Measurements from ENCODE around the gene ZBTB7C. TPM values are rescaled to one million over a fixed set of nuclear protein-coding genes. Genes with fewer than 3 reads are reported as not detected.

Gene ZBTB7C
- total and polyA plus RNA-seq, 10 of the 15 experiments (the other 5 are each of a cell fraction or from before 2014, with no cell fraction given): under 0.01 to 0.08 (median 0.01) TPM; not detected in 7

DNA sequence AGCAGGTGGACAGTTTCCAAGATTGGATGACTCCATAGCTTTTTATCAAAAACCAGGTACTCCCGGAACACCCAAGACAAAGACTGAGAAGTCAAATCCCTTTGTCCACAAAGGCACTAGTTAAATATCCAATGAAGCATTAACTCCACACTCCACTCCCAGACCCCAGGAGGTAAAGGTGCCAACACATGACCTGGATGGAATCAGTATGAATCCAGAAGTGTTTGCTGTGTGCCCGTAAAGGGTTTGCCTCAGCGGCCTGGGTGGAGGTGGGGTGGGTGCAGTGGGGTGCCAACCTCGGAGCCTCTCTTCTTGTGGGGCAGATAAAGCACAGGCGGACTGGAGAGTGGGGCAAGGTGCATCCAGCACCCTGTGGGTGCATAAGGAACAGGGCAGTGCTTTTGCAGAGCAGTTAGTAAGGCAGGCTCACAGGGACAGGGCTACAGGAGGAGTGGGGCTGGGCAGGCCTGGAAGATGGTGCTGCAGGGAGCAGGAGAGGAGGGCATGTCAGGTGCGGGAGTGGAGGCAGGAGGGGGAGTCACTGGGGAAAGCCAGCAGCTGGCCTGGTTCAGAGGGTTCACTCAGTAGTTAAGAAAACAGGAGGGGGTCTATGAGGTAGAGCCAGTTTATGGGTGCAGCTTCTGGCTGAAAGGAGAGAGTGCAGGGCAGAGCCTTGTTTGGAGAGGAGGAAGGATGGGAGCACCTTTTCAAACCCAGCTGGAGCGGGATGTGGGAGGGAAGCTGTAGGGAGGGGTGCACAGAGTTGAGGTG is 270.3 kb downstream of the ZBTB7C start:
- Histone ChIP-seq H3K9ac (ENCODE audit: control insufficient read depth, insufficient read depth, low read length) (no peak overlapping the region), H3K9me3 (replicated peaks; ENCODE audit: control insufficient read depth, insufficient read depth, low read length) (no peaks in the 10 kb centered on the region), H3K36me3 (ENCODE audit: control insufficient read depth in 2 of 2, insufficient read depth in 2 of 2, low read length in 1 of 2) (no peaks in the 10 kb centered on the region), H4K20me1 (ENCODE audit: control insufficient read depth, insufficient read depth) (no peaks in the 10 kb centered on the region), H3K27me3 (replicated peaks in 1 of 2; ENCODE audit: control insufficient read depth in 2 of 2, insufficient read depth in 2 of 2, low read length in 1 of 2) (peaks cover 10 to 13% of the 10 kb centered on the region in 2 experiments), H3K4me2 (ENCODE audit: control insufficient read depth, insufficient read depth) (no peak overlapping the region), H3K79me2 (ENCODE audit: control insufficient read depth, insufficient read depth, low read length) (no peaks in the 10 kb centered on the region), H3K4me3 (no peak overlapping the region), H3K27ac (ENCODE audit: control insufficient read depth, insufficient read depth) (no peak overlapping the region), H3K4me1 (ENCODE audit: control insufficient read depth, insufficient read depth, low read length) (no peaks in the 10 kb centered on the region), H2AFZ (ENCODE audit: control insufficient read depth, low read depth, low read length) (no peak overlapping the region)
- ChIA-PET SMC1A (ENCODE audit: uncharacterized antibody, unreplicated experiment) (no interaction called here), CTCF (no interaction called here), RAD21 (ENCODE audit: unreplicated experiment) (no interaction called here), POLR2A (no interaction called here)
- no peak for ATAC-seq
- no TSS peak for BruUV-seq (replicated peaks)
- in situ Hi-C loops (cut with MboI) (no loop called here), intact Hi-C loops (cut with micrococcal nuclease; ENCODE audit: unreplicated experiment) (no loop called here)
- TF ChIP-seq SMAD1 (IDR thresholded peaks at IDR 0.05; ENCODE audit: low read depth, partially characterized antibody): no peak
- no peak for TF ChIP-seq GATAD2B (conservative IDR thresholded peaks at IDR 0.05; ENCODE audit: low read depth)
- TF ChIP-seq NR2C1 (IDR thresholded peaks at IDR 0.05): no peak
- TF ChIP-seq RUNX3 (IDR thresholded peaks at IDR 0.05; ENCODE audit: low read length): no peak
- TF ChIP-seq, protein P1, sequence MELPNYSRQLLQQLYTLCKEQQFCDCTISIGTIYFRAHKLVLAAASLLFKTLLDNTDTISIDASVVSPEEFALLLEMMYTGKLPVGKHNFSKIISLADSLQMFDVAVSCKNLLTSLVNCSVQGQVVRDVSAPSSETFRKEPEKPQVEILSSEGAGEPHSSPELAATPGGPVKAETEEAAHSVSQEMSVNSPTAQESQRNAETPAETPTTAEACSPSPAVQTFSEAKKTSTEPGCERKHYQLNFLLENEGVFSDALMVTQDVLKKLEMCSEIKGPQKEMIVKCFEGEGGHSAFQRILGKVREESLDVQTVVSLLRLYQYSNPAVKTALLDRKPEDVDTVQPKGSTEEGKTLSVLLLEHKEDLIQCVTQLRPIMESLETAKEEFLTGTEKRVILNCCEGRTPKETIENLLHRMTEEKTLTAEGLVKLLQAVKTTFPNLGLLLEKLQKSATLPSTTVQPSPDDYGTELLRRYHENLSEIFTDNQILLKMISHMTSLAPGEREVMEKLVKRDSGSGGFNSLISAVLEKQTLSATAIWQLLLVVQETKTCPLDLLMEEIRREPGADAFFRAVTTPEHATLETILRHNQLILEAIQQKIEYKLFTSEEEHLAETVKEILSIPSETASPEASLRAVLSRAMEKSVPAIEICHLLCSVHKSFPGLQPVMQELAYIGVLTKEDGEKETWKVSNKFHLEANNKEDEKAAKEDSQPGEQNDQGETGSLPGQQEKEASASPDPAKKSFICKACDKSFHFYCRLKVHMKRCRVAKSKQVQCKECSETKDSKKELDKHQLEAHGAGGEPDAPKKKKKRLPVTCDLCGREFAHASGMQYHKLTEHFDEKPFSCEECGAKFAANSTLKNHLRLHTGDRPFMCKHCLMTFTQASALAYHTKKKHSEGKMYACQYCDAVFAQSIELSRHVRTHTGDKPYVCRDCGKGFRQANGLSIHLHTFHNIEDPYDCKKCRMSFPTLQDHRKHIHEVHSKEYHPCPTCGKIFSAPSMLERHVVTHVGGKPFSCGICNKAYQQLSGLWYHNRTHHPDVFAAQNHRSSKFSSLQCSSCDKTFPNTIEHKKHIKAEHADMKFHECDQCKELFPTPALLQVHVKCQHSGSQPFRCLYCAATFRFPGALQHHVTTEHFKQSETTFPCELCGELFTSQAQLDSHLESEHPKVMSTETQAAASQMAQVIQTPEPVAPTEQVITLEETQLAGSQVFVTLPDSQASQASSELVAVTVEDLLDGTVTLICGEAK (IDR thresholded peaks at IDR 0.05; ENCODE audit: borderline replicate concordance): no peak
- TF ChIP-seq MEF2A (IDR thresholded peaks at IDR 0.05; ENCODE audit: insufficient read depth, low read depth, low read length): no peak
- no peak for TF ChIP-seq NR2C2 (IDR thresholded peaks at IDR 0.05; ENCODE audit: borderline replicate concordance, control insufficient read depth, insufficient read length, low read depth)
- no peak for TF ChIP-seq ESRRA (IDR thresholded peaks at IDR 0.05; ENCODE audit: low read length)
- TF ChIP-seq IKZF2 (IDR thresholded peaks at IDR 0.05): no peak
- no peak for TF ChIP-seq PAX8 (IDR thresholded peaks at IDR 0.05)
- TF ChIP-seq BCL11A (IDR thresholded peaks at IDR 0.05; ENCODE audit: low read depth, low read length): no peak
- no peak for TF ChIP-seq BMI1 (IDR thresholded peaks at IDR 0.05; ENCODE audit: borderline replicate concordance)
- TF ChIP-seq, protein P2, sequence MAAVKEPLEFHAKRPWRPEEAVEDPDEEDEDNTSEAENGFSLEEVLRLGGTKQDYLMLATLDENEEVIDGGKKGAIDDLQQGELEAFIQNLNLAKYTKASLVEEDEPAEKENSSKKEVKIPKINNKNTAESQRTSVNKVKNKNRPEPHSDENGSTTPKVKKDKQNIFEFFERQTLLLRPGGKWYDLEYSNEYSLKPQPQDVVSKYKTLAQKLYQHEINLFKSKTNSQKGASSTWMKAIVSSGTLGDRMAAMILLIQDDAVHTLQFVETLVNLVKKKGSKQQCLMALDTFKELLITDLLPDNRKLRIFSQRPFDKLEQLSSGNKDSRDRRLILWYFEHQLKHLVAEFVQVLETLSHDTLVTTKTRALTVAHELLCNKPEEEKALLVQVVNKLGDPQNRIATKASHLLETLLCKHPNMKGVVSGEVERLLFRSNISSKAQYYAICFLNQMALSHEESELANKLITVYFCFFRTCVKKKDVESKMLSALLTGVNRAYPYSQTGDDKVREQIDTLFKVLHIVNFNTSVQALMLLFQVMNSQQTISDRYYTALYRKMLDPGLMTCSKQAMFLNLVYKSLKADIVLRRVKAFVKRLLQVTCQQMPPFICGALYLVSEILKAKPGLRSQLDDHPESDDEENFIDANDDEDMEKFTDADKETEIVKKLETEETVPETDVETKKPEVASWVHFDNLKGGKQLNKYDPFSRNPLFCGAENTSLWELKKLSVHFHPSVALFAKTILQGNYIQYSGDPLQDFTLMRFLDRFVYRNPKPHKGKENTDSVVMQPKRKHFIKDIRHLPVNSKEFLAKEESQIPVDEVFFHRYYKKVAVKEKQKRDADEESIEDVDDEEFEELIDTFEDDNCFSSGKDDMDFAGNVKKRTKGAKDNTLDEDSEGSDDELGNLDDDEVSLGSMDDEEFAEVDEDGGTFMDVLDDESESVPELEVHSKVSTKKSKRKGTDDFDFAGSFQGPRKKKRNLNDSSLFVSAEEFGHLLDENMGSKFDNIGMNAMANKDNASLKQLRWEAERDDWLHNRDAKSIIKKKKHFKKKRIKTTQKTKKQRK (IDR thresholded peaks at IDR 0.05; ENCODE audit: low read depth, low read length): no peak
- no peak for FAIRE-seq
- 7% methylated on average over 7 of the region's 7 CpGs for WGBS (ENCODE audit: insufficient coverage, insufficient replicate concordance, low lambda C conversion rate, missing lambda C conversion rate)
- DNase-seq (ENCODE audit: low read depth, low spot score): no peak

Measured in GM12878 (cell line).